Left ventricle myocardium inferior (tissue), 1 donor: ENCODE results near the gene SZRD1. TPM values are rescaled to one million over a fixed set of nuclear protein-coding genes. Genes with fewer than 3 reads are reported as not detected.

Experiments used
- DNase-seq: peaks from one replicate; pipeline ENCODE4 v3.0.0-alpha.2; 2020
- H3K27ac ChIP-seq: fragments of 200-600 bp; replicated peaks from 2 replicates; pipeline ENCODE4 v1.8.0; 2021
- H3K27me3 ChIP-seq: fragments of 200-600 bp; 2 replicates; pipeline ENCODE4 v1.8.0; 2021; ENCODE audit warnings: low read depth
- H3K36me3 ChIP-seq: fragments of 200-600 bp; 2 replicates; pipeline ENCODE4 v1.8.0; 2021
- H3K4me1 ChIP-seq: fragments of 200-600 bp; 2 replicates; pipeline ENCODE4 v1.8.0; 2021
- H3K4me3 ChIP-seq: fragments of 200-600 bp; 2 replicates; pipeline ENCODE4 v1.8.0; 2021; ENCODE audit warnings: mild to moderate bottlenecking, moderate library complexity
- H3K9me3 ChIP-seq: fragments of 200-600 bp; replicated peaks from 2 replicates; pipeline ENCODE4 v1.8.0; 2021
- intact Hi-C: fragments of 100-400 bp; cut with micrococcal nuclease; formaldehyde crosslinking; loops from one replicate; pipeline ENCODE4 v1.11.0; 2022
- total RNA-seq: library from RNA; stranded (reverse); fragmentation: NEBNext Ultra II Directional; extraction: Animal tissue kit (Norgen Biotek cat#: 25700); gene quantifications from one replicate; pipeline ENCODE4 v1.2.1, GENCODE V29; 2021
- TF ChIP-seq, protein P1 (sequence below): fragments of 200-600 bp; IDR thresholded peaks from 2 replicates; pipeline ENCODE4 v1.8.0; 2021; ENCODE audit warnings: antibody characterized with exemption, mild to moderate bottlenecking, borderline replicate concordance
- donor health status: DM: no; HTN: yes; CAD: no; lungs with severe emphysema.

Gene SZRD1
- total RNA-seq, 1 donor from 2014 or later: 97.3 TPM

- TF ChIP-seq, protein P1, sequence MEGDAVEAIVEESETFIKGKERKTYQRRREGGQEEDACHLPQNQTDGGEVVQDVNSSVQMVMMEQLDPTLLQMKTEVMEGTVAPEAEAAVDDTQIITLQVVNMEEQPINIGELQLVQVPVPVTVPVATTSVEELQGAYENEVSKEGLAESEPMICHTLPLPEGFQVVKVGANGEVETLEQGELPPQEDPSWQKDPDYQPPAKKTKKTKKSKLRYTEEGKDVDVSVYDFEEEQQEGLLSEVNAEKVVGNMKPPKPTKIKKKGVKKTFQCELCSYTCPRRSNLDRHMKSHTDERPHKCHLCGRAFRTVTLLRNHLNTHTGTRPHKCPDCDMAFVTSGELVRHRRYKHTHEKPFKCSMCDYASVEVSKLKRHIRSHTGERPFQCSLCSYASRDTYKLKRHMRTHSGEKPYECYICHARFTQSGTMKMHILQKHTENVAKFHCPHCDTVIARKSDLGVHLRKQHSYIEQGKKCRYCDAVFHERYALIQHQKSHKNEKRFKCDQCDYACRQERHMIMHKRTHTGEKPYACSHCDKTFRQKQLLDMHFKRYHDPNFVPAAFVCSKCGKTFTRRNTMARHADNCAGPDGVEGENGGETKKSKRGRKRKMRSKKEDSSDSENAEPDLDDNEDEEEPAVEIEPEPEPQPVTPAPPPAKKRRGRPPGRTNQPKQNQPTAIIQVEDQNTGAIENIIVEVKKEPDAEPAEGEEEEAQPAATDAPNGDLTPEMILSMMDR: no peak
- Histone ChIP-seq H3K27ac (no peak overlapping the region), H3K27me3 (no peaks in the 10 kb centered on the region), H3K9me3 (no peaks in the 10 kb centered on the region), H3K4me1 (peaks cover 26% of the 10 kb centered on the region), H3K36me3 (peaks cover 47% of the 10 kb centered on the region), H3K4me3 (no peak overlapping the region)
- no peak for DNase-seq
- intact Hi-C loops: no loop called here
Observed at GRCh38 chr1:16398371-16398953, 31.4 kb downstream of the SZRD1 start.

- H3K4me1 ChIP-seq: no peaks in the 10 kb centered on the region
- H3K36me3 ChIP-seq: peaks cover 7% of the 10 kb centered on the region
- intact Hi-C loops: no loop called here
- DNase-seq: no peak
- TF ChIP-seq, protein P1: no peak
- H3K27me3 ChIP-seq: no peaks in the 10 kb centered on the region
- H3K4me3 ChIP-seq: no peak overlapping the region
- no peaks in the 10 kb centered on the region for H3K9me3 ChIP-seq
- H3K27ac ChIP-seq: no peak overlapping the region
Observed at GRCh38 chr1:16402742-16403141, 35.7 kb downstream of the SZRD1 start.

DNA sequence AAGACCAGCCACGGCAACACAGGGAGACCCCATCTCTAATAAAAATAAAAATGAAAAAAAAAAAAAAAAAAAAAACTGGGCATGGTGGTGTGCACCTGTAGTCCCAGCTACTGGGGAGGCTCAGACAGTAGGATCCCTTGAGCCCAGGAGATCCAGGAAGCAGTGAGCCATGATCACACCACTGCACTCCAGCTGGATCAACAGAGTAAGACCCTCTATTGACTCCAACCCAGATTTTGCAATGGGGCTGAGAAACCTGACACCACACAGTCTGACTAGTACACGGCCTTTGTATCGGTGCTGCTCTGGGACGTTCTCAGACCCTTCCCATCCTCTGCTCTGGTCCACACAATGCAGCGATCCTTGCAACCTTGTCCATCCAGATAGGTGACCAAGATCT lies 38.4 kb downstream of the SZRD1 start:
- no peaks in the 10 kb centered on the region for H3K36me3 ChIP-seq
- TF ChIP-seq, protein P1: no peak
- H3K4me3 ChIP-seq: no peak overlapping the region
- no peak for DNase-seq
- no peaks in the 10 kb centered on the region for H3K27me3 ChIP-seq
- no peaks in the 10 kb centered on the region for H3K4me1 ChIP-seq
- no peak overlapping the region for H3K27ac ChIP-seq
- intact Hi-C loops: no loop called here
- no peaks in the 10 kb centered on the region for H3K9me3 ChIP-seq

DNA sequence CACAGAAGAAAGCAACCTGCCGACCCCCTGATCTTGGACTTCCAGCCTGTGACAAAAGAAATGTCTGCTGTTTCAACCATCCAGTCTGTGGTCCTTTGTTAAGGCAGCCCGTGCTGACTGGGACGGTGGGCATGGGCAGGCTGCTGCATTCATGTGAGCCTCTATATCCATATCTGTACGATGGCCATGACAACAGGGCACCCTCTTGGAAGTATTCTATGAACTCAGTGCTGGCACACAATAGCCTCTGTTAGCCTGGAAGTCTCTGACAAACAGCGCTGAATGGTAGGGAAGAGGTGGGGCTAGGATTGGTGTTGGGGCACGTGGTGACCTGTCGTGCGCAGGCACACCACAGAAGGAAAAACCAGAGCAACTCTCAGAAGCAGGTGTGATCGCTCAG lies 39.8 kb downstream of the SZRD1 start:
- DNase-seq: no peak
- H3K4me3 ChIP-seq: no peak overlapping the region
- TF ChIP-seq, protein P1: no peak
- H3K27me3 ChIP-seq: no peaks in the 10 kb centered on the region
- intact Hi-C loops: no loop called here
- H3K36me3 ChIP-seq: no peaks in the 10 kb centered on the region
- H3K9me3 ChIP-seq: no peaks in the 10 kb centered on the region
- H3K4me1 ChIP-seq: no peaks in the 10 kb centered on the region
- no peak overlapping the region for H3K27ac ChIP-seq

GRCh38 chr1:16409536-16410152 lies 42.6 kb downstream of the SZRD1 start:
- no peaks in the 10 kb centered on the region for H3K4me1 ChIP-seq
- no peaks in the 10 kb centered on the region for H3K27me3 ChIP-seq
- H3K4me3 ChIP-seq: no peak overlapping the region
- intact Hi-C loops: no loop called here
- no peak overlapping the region for H3K27ac ChIP-seq
- no peaks in the 10 kb centered on the region for H3K9me3 ChIP-seq
- no peak for DNase-seq
- TF ChIP-seq, protein P1: no peak
- H3K36me3 ChIP-seq: no peaks in the 10 kb centered on the region
